Astrocyte of the cerebellum (primary cell): ENCODE results near the gene SHROOM4.
A peak's percentile ranks its signal among the peaks of the same experiment; 100 is the strongest.

Experiments
- DNase-seq: peaks from one replicate; pipeline ENCODE4 v3.0.0-alpha.2; 2011; ENCODE audit warnings: low read depth
- H3K4me3 ChIP-seq: 2 replicates; pipeline ENCODE4 v1.5.1; 2011; ENCODE audit warnings: mild to moderate bottlenecking, low read depth, low read length, moderate library complexity
- CTCF ChIP-seq: IDR thresholded peaks from 2 replicates; pipeline ENCODE4 v1.5.1; 2012; ENCODE audit warnings: low read length, low read depth, moderate library complexity, mild to moderate bottlenecking; ENCODE audit errors: missing control alignments
- in situ Hi-C: cut with HindIII; loops from 2 replicates; pipeline ENCODE4 v1.10.0; 2017; ENCODE audit warnings: low sequenced_read_pairs

Gene SHROOM4

GRCh38 chrX:50586980-50587379, 227.0 kb downstream of the SHROOM4 start:
- H3K4me3 ChIP-seq, result no peak overlapping the region
- TF ChIP-seq CTCF, result no peak
- in situ Hi-C loops, result no loop called here
- DNase-seq, result no peak

GRCh38 chrX:50586407-50586806, 227.6 kb downstream of the SHROOM4 start:
- TF ChIP-seq CTCF, result no peak
- DNase-seq, result no peak
- in situ Hi-C loops, result no loop called here
- no peak overlapping the region for H3K4me3 ChIP-seq

GRCh38 chrX:50581405-50581804, 232.6 kb downstream of the SHROOM4 start:
- in situ Hi-C loops, result no loop called here
- no peak overlapping the region for H3K4me3 ChIP-seq
- TF ChIP-seq CTCF, result no peak
- DNase-seq, result no peak

- peak; percentile 16 for DNase-seq
- in situ Hi-C loops, result no loop called here
- peak; percentile 56 for TF ChIP-seq CTCF
- no peak overlapping the region for H3K4me3 ChIP-seq
These were observed 234.0 kb downstream of the SHROOM4 start for GRCh38 chrX:50579955-50580354.

- no peak for DNase-seq
- in situ Hi-C loops, result no loop called here
- no peak overlapping the region for H3K4me3 ChIP-seq
- TF ChIP-seq CTCF, result no peak
These were observed 236.7 kb downstream of the SHROOM4 start for GRCh38 chrX:50577326-50577725.

GRCh38 chrX:50567636-50568035, 246.4 kb downstream of the SHROOM4 start:
- no peak for DNase-seq
- in situ Hi-C loops, result no loop called here
- TF ChIP-seq CTCF, result no peak
- no peak overlapping the region for H3K4me3 ChIP-seq

GRCh38 chrX:50565718-50566117, 248.3 kb downstream of the SHROOM4 start:
- no peak overlapping the region for H3K4me3 ChIP-seq
- no peak for DNase-seq
- in situ Hi-C loops, result no loop called here
- no peak for TF ChIP-seq CTCF
